Measurements from ENCODE around the gene TTC3. TPM values are rescaled to one million over a fixed set of nuclear protein-coding genes. Genes with fewer than 3 reads are reported as not detected.
A peak's percentile ranks its signal among the peaks of the same experiment; 100 is the strongest.

The TTC3 gene
- total and polyA plus RNA-seq, 10 of the 15 experiments (the other 5 are each of a cell fraction or from before 2014, with no cell fraction given) = 23.1 to 94.9 (median 72.7) TPM

DNA sequence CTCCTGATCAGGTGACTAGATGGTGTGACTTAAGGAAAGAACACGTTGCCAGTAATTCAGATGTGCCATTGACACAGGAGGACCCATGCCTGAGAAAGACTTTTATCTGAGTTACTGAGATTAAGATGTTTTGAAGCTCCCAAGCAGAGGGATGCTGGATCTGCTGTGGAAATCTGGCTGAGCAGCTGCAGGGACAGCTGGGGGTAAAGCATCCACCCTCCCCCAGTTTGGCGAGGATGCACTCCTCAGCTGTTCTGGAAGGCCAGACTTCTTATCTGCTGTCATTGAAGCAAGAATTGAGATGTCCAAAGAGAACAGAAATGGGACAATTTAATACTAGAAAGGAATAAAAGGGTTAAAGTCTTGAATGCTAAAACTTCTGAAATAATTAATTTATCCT, 25.7 kb downstream of the TTC3 start:
- H3K4me1 ChIP-seq (ENCODE audit: control insufficient read depth, insufficient read depth, low read length) = no peaks in the 10 kb centered on the region
- no TSS peak for BruUV-seq (replicated peaks)
- H3K36me3 ChIP-seq (ENCODE audit: control insufficient read depth in 2 of 2, insufficient read depth in 2 of 2, low read length in 1 of 2) = peaks cover 5 to 12% of the 10 kb centered on the region in 2 experiments
- H4K20me1 ChIP-seq (ENCODE audit: control insufficient read depth, insufficient read depth) = no peaks in the 10 kb centered on the region; the same call in 1 of the 2 replicates
- CTCF ChIA-PET = no interaction called here
- no peak overlapping the region for H3K4me2 ChIP-seq (ENCODE audit: control insufficient read depth, insufficient read depth)
- intact Hi-C loops (cut with micrococcal nuclease; ENCODE audit: unreplicated experiment) = no loop called here
- WGBS (ENCODE audit: insufficient coverage, insufficient replicate concordance, low lambda C conversion rate, missing lambda C conversion rate) = 96% methylated on average over 2 of the region's 2 CpGs
- ATAC-seq (no peak), FAIRE-seq (no peak), DNase-seq (ENCODE audit: low read depth, low spot score) (no peak)
- H3K27me3 ChIP-seq (replicated peaks in 1 of 2; ENCODE audit: control insufficient read depth in 2 of 2, insufficient read depth in 2 of 2, low read length in 1 of 2) = no peaks in the 10 kb centered on the region
- in situ Hi-C loops (cut with MboI) = no loop called here
- POLR2A ChIA-PET = no interaction called here
- H3K27ac ChIP-seq (ENCODE audit: control insufficient read depth, insufficient read depth) = no peak overlapping the region
- H3K9ac ChIP-seq (ENCODE audit: control insufficient read depth, insufficient read depth, low read length) = no peak overlapping the region
- RAD21 ChIA-PET (ENCODE audit: unreplicated experiment) = no interaction called here
- H2AFZ ChIP-seq (ENCODE audit: control insufficient read depth, low read depth, low read length) = no peak overlapping the region
- H3K79me2 ChIP-seq (ENCODE audit: control insufficient read depth, insufficient read depth, low read length) = no peaks in the 10 kb centered on the region
- SMC1A ChIA-PET (ENCODE audit: uncharacterized antibody, unreplicated experiment) = interaction anchor here (1.0 kb wide), 1 partner anchor 17 kb away, joined by 3 read pairs; no protein-coding TSS in a partner anchor
- TF ChIP-seq, protein P1, sequence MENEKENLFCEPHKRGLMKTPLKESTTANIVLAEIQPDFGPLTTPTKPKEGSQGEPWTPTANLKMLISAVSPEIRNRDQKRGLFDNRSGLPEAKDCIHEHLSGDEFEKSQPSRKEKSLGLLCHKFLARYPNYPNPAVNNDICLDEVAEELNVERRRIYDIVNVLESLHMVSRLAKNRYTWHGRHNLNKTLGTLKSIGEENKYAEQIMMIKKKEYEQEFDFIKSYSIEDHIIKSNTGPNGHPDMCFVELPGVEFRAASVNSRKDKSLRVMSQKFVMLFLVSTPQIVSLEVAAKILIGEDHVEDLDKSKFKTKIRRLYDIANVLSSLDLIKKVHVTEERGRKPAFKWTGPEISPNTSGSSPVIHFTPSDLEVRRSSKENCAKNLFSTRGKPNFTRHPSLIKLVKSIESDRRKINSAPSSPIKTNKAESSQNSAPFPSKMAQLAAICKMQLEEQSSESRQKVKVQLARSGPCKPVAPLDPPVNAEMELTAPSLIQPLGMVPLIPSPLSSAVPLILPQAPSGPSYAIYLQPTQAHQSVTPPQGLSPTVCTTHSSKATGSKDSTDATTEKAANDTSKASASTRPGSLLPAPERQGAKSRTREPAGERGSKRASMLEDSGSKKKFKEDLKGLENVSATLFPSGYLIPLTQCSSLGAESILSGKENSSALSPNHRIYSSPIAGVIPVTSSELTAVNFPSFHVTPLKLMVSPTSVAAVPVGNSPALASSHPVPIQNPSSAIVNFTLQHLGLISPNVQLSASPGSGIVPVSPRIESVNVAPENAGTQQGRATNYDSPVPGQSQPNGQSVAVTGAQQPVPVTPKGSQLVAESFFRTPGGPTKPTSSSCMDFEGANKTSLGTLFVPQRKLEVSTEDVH (IDR thresholded peaks at IDR 0.05; ENCODE audit: low read depth, partially characterized antibody) = no peak
- TF ChIP-seq BACH1 (IDR thresholded peaks at IDR 0.05; ENCODE audit: borderline replicate concordance) (no peak), SUZ12 (IDR thresholded peaks at IDR 0.05; ENCODE audit: unreplicated experiment) (no peak)
- no peak overlapping the region for H3K4me3 ChIP-seq
- H3K9me3 ChIP-seq (replicated peaks; ENCODE audit: control insufficient read depth, insufficient read depth, low read length) = no peaks in the 10 kb centered on the region

DNA sequence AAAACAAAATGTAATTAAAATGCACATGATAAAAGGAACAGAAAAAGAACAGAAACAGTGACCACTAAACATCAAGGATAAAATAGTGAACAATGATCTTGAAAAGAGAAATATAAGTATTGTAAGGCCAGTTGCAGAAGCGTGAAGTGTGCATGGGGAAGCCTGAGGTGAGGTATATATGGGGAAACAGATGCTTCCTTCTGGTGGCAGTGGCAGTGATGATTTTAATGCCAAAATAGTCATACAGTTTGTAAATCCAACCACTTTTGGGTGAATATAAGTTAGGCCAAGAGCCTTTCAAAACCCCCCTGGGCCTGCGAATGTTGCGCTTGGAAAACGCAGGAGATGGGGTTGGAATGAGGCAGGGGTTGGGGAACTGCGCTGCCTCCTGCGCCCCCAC, 27.3 kb downstream of the TTC3 start:
- TSS peak; percentile 21 for BruUV-seq (replicated peaks)
- in situ Hi-C loops (cut with MboI) = no loop called here
- SMC1A ChIA-PET (ENCODE audit: uncharacterized antibody, unreplicated experiment) = no interaction called here
- ATAC-seq = no peak
- POLR2A ChIA-PET = no interaction called here
- no peaks in the 10 kb centered on the region; the same call in 1 of the 2 replicates for H4K20me1 ChIP-seq (ENCODE audit: control insufficient read depth, insufficient read depth)
- CTCF ChIA-PET = no interaction called here
- intact Hi-C loops (cut with micrococcal nuclease; ENCODE audit: unreplicated experiment) = no loop called here
- no peak overlapping the region for H3K9ac ChIP-seq (ENCODE audit: control insufficient read depth, insufficient read depth, low read length)
- H3K4me3 ChIP-seq = no peak overlapping the region
- no peak for FAIRE-seq
- RAD21 ChIA-PET (ENCODE audit: unreplicated experiment) = no interaction called here
- H3K4me1 ChIP-seq (ENCODE audit: control insufficient read depth, insufficient read depth, low read length) = no peaks in the 10 kb centered on the region
- no peak overlapping the region for H2AFZ ChIP-seq (ENCODE audit: control insufficient read depth, low read depth, low read length)
- no peak for DNase-seq (ENCODE audit: low read depth, low spot score)
- over 99% methylated on average over 6 of the region's 6 CpGs for WGBS (ENCODE audit: insufficient coverage, insufficient replicate concordance, low lambda C conversion rate, missing lambda C conversion rate)
- no peak overlapping the region for H3K4me2 ChIP-seq (ENCODE audit: control insufficient read depth, insufficient read depth)
- H3K36me3 ChIP-seq (ENCODE audit: control insufficient read depth in 2 of 2, insufficient read depth in 2 of 2, low read length in 1 of 2) = peaks cover 4 to 9% of the 10 kb centered on the region in 2 experiments
- no peaks in the 10 kb centered on the region for H3K27me3 ChIP-seq (replicated peaks in 1 of 2; ENCODE audit: control insufficient read depth in 2 of 2, insufficient read depth in 2 of 2, low read length in 1 of 2)
- H3K79me2 ChIP-seq (ENCODE audit: control insufficient read depth, insufficient read depth, low read length) = no peaks in the 10 kb centered on the region
- no peak overlapping the region for H3K27ac ChIP-seq (ENCODE audit: control insufficient read depth, insufficient read depth)
- no peaks in the 10 kb centered on the region for H3K9me3 ChIP-seq (replicated peaks; ENCODE audit: control insufficient read depth, insufficient read depth, low read length)
- TF ChIP-seq JUNB (IDR thresholded peaks at IDR 0.05) = no peak
- TF ChIP-seq, protein P2, sequence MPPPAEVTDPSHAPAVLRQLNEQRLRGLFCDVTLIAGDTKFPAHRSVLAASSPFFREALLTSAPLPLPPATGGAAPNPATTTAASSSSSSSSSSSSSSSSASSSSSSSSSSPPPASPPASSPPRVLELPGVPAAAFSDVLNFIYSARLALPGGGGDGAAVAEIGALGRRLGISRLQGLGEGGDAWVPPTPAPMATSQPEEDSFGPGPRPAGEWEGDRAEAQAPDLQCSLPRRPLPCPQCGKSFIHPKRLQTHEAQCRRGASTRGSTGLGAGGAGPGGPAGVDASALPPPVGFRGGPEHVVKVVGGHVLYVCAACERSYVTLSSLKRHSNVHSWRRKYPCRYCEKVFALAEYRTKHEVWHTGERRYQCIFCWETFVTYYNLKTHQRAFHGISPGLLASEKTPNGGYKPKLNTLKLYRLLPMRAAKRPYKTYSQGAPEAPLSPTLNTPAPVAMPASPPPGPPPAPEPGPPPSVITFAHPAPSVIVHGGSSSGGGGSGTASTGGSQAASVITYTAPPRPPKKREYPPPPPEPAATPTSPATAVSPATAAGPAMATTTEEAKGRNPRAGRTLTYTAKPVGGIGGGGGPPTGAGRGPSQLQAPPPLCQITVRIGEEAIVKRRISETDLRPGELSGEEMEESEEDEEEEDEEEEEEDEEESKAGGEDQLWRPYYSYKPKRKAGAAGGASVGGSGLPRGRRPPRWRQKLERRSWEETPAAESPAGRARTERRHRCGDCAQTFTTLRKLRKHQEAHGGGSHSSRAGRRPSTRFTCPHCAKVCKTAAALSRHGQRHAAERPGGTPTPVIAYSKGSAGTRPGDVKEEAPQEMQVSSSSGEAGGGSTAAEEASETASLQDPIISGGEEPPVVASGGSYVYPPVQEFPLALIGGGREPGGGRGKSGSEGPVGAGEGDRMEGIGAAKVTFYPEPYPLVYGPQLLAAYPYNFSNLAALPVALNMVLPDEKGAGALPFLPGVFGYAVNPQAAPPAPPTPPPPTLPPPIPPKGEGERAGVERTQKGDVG (CRISPR knock-in tag; IDR thresholded peaks at IDR 0.05) = no peak
- TF ChIP-seq, protein P3, sequence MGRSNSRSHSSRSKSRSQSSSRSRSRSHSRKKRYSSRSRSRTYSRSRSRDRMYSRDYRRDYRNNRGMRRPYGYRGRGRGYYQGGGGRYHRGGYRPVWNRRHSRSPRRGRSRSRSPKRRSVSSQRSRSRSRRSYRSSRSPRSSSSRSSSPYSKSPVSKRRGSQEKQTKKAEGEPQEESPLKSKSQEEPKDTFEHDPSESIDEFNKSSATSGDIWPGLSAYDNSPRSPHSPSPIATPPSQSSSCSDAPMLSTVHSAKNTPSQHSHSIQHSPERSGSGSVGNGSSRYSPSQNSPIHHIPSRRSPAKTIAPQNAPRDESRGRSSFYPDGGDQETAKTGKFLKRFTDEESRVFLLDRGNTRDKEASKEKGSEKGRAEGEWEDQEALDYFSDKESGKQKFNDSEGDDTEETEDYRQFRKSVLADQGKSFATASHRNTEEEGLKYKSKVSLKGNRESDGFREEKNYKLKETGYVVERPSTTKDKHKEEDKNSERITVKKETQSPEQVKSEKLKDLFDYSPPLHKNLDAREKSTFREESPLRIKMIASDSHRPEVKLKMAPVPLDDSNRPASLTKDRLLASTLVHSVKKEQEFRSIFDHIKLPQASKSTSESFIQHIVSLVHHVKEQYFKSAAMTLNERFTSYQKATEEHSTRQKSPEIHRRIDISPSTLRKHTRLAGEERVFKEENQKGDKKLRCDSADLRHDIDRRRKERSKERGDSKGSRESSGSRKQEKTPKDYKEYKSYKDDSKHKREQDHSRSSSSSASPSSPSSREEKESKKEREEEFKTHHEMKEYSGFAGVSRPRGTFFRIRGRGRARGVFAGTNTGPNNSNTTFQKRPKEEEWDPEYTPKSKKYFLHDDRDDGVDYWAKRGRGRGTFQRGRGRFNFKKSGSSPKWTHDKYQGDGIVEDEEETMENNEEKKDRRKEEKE (IDR thresholded peaks at IDR 0.05) = no peak
- no peak for TF ChIP-seq SUPT20H (IDR thresholded peaks at IDR 0.05; ENCODE audit: borderline replicate concordance, control insufficient read depth, low read depth, low read length)
- TF ChIP-seq ZNF24 (IDR thresholded peaks at IDR 0.05) = no peak

Measured in GM12878 (cell line).